HG02571 (cell line): ENCODE data around the gene DMRTA1.
A peak's percentile ranks its signal among the peaks of the same experiment; 100 is the strongest.
"Not testable (repeated sequence)": the region's sequence is repeated elsewhere in the genome, so short reads cannot be mapped to it uniquely, and the experiment has no call there.

Experiments
- ATAC-seq: cut with Tn5 transposase; IDR thresholded peaks from one replicate; pipeline ENCODE4 v1.9.1; 2021; ENCODE audit warnings: mild to moderate bottlenecking, moderate library complexity; ENCODE audit not compliant: unreplicated experiment

DMRTA1 gene, protein sequence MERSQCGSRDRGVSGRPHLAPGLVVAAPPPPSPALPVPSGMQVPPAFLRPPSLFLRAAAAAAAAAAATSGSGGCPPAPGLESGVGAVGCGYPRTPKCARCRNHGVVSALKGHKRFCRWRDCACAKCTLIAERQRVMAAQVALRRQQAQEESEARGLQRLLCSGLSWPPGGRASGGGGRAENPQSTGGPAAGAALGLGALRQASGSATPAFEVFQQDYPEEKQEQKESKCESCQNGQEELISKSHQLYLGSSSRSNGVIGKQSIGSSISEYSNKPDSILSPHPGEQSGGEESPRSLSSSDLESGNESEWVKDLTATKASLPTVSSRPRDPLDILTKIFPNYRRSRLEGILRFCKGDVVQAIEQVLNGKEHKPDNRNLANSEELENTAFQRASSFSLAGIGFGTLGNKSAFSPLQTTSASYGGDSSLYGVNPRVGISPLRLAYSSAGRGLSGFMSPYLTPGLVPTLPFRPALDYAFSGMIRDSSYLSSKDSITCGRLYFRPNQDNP

DNA sequence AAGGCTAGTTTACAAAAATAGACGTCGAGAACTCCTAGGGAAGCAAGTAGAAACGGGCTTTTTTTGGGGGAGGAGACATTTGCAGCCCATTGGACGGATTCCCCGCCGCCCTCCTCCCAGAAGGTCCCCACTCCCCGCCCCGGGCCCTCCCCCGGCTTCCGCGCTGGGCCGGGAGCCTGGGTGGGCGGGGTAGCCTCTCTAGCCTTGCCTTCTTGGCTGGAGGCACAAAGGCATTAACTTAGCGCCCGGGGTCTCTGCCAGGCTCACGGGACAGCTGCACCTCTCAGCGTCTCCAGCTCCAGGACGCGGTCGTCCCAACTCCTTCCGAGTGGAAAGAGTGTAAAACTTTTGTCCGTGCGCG, at the start of gene DMRTA1:
Gene DMRTA1, plus strand, starts transcription at position 236 of the 361 bp plus-strand sequence. CDS start 242 bp downstream, outside the sequence.
- peak; percentile 26 for ATAC-seq

DNA sequence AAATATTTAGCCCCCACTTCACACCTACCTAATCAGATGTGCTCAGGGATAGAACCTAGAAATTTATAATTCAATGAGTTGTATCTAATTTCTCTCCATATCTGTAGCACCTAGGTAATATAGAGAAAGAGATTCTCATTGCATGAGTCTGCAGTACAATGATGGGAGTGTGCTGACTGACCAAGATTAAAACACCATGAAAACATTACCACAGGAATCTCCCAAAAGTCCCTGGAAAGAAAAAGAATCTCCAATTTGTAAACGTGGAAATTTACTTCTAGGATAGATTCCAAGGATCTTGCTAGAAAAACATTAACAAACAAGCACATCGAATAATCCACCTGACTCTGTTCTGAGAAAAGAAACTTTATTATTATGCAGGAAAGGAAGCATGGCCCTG, 45.0 kb upstream of the DMRTA1 start:
- no peak for ATAC-seq

DNA sequence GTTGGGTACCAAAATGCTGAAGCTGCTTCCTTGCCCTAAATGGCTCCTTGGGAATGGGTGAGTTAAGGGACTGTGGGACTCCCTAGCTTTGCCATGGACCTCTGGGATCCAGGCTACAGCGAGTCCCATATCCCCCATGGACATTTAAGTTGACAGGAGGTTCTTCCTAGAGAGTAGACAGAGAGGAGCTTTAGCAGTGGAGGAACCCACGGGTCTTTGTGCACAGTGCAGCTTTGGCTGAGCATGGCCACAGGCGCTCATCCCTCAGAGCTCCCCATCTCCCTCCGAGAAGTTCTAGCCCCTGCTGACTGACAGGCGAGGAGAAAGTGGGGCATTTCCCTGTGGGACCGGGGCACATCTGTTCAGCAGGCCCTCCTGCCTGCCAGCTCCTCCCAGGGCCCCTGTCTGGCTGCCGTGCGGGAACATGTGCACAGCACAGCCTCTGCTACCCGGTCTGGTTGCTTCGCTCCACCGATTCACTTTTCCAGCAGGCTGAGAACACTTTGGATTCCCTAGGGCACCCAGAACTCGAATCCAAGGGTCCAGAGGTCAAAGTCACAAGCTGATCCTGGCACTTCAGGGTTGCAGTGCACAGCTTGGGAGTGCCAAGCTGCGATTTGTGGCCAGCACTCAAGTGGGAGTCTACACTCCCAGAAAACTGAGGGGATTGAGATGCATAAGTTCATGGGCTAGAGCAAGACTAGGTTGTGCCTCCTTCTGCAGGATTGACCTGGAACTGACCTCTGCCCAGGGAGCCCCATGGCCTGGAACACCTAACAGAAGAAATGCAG, 40.6 kb upstream of the DMRTA1 start:
- ATAC-seq: no peak

DNA sequence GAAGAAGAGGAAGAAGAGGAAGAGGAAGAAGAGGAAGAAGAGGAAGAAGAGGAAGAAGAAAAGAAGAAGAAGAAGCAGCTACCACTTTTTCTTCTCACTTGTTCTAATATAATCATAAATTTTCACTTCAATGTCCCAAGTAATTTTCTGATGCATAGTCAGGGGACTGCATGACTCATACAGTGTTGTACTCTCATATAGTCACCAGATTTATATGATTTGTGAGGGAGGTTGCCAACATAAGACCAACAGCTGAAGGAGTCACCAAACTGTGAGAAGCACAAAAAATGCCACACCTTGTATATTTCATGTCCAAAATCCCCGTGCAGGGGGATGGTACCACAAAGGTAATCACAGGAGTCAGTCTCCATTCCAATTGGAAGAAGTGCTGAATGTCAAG, 32.7 kb upstream of the DMRTA1 start:
- ATAC-seq: no peak

DNA sequence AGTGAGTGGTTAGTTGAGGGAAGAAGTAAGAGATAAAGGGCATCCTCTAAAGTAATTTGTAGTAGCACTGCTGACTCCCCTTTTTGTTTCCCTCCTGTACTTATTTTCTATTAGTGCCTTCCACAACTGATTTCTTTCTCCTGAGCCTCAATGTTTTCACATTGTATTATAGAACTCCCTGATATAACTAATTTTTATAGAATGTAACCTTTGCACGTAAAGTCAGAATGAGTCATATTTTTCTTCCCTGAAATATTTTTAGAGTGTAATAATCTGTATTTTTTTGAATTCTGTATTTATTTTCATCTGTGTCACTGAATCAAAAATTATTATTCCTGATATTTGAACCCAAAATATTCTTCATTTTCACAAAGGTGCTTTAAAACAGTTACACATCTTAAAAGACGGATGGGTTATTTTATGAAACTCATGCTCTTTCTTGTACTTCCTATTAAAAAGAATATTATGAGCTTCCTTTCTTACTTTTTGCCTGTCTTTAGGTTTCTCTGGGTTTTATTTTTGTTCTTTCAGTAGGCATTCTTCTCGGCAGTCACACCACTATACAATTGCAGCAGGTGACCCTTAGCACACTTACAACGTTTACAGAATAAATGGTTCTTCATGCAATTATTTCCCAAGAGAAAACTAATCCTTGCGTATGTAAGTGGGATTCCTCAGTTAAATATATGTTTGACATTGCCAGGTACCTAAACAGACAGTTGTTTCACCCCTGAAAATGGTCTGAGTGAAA, 30.5 kb upstream of the DMRTA1 start:
- ATAC-seq: no peak

GRCh38 chr9:22416692-22417060, 29.9 kb upstream of the DMRTA1 start:
- no peak for ATAC-seq

DNA sequence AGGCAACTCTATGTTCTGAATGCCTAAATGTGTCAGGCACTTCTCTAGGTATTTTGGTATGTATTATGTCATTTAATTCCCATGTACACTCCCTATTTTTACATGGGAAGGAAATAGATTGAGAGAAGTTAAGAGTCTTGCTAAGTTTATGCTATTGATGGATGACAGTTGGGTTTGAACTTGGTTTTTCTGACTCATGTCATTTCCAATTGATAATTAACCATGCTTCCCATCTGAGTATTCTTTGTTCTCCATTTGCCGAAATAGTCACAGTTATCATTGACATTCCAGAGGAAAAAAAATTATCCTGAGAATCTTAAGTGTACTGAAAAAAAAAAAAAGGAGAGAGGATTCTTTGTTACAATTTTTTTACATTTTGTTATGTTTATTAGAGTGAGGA, 23.1 kb upstream of the DMRTA1 start:
- no peak for ATAC-seq

DNA sequence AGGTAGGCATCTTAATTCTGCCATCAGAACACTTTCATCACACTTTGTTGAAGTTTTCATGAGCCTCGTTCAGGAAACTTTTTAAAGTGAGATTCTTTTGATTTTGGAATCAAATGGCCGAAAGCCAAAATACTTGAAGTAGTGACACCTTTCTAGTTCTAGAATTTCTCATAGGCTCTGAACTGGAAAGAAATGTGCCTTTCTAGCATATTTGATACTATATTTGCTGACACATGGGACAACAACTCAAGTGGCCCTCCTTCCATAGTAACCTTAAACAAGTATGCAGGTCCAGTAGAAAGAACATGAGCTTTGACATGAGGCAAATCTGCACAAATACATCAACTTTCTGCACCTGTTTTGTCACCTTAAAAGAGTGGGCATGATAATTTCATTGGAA, 22.0 kb upstream of the DMRTA1 start:
- ATAC-seq: no peak

DNA sequence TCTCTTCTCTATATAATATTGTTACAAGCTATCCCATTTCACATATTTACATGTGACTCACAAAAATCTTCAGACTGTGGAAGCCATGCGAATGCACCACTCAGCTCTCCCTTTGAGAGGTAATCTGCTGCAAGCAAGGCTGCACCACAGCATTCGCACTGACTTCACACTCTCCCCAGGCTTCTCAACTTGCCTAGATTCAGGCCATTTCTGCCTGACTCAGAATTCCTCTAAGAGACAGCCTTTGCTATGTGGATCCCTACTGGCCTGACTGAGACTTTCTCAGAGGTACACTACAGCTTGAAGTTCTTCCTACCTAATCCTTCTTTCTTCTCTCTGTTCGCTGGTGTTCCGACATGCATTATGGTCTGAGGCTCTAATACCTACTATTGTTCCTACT, 21.1 kb upstream of the DMRTA1 start:
- no peak for ATAC-seq

- no peak for ATAC-seq
Measured at GRCh38 chr9:22427226-22427880, 19.3 kb upstream of the DMRTA1 start.

DNA sequence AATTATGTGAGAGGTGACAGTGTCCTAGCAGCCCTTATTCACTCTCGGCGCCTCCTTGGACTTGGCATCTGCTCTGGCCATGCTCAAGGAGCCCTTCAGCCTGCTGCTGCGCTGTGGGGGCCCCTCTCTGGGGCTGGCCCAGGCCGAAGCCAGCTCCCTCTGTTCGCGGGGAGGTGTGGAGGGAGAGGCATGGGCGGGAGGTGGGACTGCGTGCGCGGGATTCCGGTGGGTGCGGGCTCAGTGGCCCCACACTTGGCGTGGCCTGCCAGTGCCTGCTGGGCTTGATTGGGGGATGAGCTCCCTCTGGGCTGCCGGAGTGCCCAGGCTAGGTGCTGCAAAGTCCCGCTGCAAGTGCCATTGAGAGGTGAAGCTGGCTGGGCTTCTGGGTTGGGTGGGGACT, 12.9 kb upstream of the DMRTA1 start:
- no peak for ATAC-seq

- ATAC-seq: not testable (repeated sequence)
Measured at GRCh38 chr9:22435252-22435651, 11.4 kb upstream of the DMRTA1 start.

DNA sequence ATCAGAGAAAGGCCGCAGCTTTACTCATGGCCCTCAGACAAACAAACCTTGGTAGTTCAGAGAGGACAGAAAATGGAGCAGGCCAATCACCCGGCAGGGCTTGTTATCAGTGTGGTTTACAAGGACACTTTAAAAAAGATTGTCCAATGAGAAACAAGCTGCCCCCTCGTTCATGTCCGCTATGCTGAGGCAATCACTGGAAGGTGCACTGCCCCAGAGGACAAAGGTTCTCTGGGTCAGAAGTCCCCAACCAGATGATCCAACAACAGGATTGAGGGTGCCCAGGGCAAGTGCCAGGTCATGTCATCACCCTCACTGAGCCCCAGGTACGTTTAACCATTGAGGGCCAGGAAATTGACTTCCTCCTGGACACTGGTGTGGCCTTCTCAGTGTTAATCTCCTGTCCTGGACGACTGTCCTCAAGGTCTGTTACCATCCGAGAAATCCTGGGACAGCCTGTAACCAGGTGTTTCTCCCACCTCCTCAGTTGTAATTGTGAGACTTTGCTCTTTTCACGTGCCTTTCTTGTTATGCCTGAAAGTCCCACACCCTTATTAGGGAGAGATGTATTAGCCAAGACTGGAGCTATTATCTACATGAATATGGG, 9.1 kb upstream of the DMRTA1 start:
- not testable (repeated sequence) for ATAC-seq

GRCh38 chr9:22440841-22441240, 5.8 kb upstream of the DMRTA1 start:
- ATAC-seq: no peak

DNA sequence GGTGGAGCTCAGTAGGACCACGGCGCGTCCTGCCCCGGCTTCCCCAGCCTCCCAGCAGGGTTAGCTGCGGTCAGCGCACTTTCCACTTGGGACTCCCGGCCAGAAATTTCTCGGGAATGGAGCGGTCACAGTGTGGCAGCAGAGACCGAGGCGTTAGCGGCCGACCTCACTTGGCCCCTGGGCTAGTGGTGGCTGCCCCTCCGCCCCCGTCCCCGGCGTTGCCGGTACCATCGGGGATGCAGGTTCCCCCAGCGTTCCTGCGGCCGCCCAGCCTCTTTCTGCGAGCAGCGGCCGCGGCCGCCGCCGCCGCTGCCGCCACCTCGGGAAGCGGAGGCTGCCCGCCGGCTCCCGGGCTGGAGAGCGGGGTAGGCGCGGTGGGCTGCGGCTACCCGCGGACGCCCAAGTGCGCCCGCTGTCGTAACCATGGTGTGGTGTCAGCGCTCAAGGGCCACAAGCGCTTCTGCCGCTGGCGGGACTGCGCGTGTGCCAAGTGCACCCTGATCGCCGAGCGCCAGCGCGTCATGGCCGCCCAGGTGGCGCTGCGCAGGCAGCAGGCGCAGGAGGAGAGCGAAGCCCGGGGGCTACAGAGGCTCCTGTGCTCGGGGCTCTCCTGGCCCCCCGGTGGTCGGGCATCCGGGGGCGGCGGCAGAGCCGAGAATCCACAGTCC, 460 bp downstream of the DMRTA1 start:
- peak; percentile 75 for ATAC-seq

GRCh38 chr9:22447618-22448305, 1.1 kb downstream of the DMRTA1 start:
- ATAC-seq: no peak

GRCh38 chr9:22449719-22450118, 3.1 kb downstream of the DMRTA1 start:
- ATAC-seq: no peak

DNA sequence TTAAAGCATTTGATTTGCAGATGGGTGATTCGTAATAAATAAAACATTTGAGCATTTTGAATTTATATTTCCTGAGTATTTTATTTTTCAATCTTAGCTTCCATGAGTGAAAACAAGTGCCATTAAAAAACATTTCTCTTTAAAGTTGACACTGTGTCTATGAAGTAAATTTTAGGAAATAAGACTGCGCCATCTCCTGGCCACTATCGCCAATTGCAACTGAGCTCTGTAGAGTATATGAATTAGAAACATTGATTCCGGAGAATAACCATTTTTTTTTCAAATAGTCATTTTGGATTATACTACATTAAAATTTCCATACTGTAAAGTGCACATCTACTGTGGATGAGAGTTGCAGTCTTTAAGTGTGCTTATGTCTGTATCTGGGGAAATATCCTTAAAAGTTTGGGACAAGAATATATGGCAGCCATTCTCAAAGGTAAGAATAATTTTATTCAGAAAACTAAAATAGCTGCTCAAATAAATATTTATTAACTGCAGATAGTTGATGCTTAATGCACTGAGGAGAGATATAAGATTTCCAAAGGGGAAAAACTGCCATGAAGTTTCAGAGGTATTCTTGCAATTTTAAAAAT, 5.9 kb downstream of the DMRTA1 start:
- peak; percentile 63 for ATAC-seq

- ATAC-seq: no peak
Measured at GRCh38 chr9:22454016-22454415, 7.4 kb downstream of the DMRTA1 start.
